Activated T-helper 17 cell treated with anti-CD3 and anti-CD28 coated beads, Interleukin-2, amount 50 U/mL, for 72 hours (primary cell): ENCODE data around the gene AMPD2. TPM values are rescaled to one million over a fixed set of nuclear protein-coding genes. Genes with fewer than 3 reads are reported as not detected.

ENCODE experiments used
- ATAC-seq: fragments of 150-1000 bp; cut with Tn5 transposase; replicated peaks from 2 replicates; pipeline ENCODE4 v1.10.0; 2021; ENCODE audit warnings: mild to moderate bottlenecking, moderate library complexity
- H3K27ac Mint-ChIP-seq: one replicate; pipeline ENCODE4 v1.8.0; 2022; ENCODE audit warnings: mixed read lengths
- H3K27me3 Mint-ChIP-seq: one replicate; pipeline ENCODE4 v1.8.0; 2022; ENCODE audit warnings: mixed read lengths
- H3K36me3 Mint-ChIP-seq: one replicate; pipeline ENCODE4 v1.8.0; 2022; ENCODE audit warnings: low read depth, mild to moderate bottlenecking, mixed read lengths
- H3K4me1 Mint-ChIP-seq: one replicate; pipeline ENCODE4 v1.8.0; 2022; ENCODE audit warnings: mixed read lengths
- H3K4me3 Mint-ChIP-seq: one replicate; pipeline ENCODE4 v1.8.0; 2022; ENCODE audit warnings: mild to moderate bottlenecking, mixed read lengths
- H3K9me3 Mint-ChIP-seq: one replicate; pipeline ENCODE4 v1.8.0; 2022; ENCODE audit warnings: mixed read lengths
- total RNA-seq, 2 donors: library from RNA; stranded (reverse); gene quantifications; one replicate each; pipeline ENCODE4 v1.2.3, GENCODE V29; 2022

Gene AMPD2
- total RNA-seq, 2 donors from 2014 or later = 97.1 to 135 TPM

GRCh38 chr1:109605381-109605780, 14.3 kb upstream of the AMPD2 start:
- Mint-ChIP-seq H3K27ac (no peak overlapping the region), H3K9me3 (no peaks in the 10 kb centered on the region), H3K27me3 (no peaks in the 10 kb centered on the region), H3K4me3 (no peak overlapping the region), H3K4me1 (peaks cover 15% of the 10 kb centered on the region), H3K36me3 (no peaks in the 10 kb centered on the region)
- no peak for ATAC-seq

- Mint-ChIP-seq H3K27ac (no peak overlapping the region), H3K9me3 (no peaks in the 10 kb centered on the region), H3K27me3 (no peaks in the 10 kb centered on the region), H3K4me3 (no peak overlapping the region), H3K36me3 (no peaks in the 10 kb centered on the region), H3K4me1 (no peaks in the 10 kb centered on the region)
- ATAC-seq = no peak
Observed at GRCh38 chr1:109609881-109610280, 9.8 kb upstream of the AMPD2 start.

GRCh38 chr1:109610609-109611307, 8.9 kb upstream of the AMPD2 start:
- Mint-ChIP-seq H3K4me1 (peaks cover 1% of the 10 kb centered on the region), H3K9me3 (no peaks in the 10 kb centered on the region), H3K27ac (no peak overlapping the region), H3K36me3 (no peaks in the 10 kb centered on the region), H3K27me3 (no peaks in the 10 kb centered on the region), H3K4me3 (no peak overlapping the region)
- no peak for ATAC-seq

- H3K36me3 Mint-ChIP-seq = no peaks in the 10 kb centered on the region
- no peak for ATAC-seq
Observed at GRCh38 chr1:109611308-109611990, 8.2 kb upstream of the AMPD2 start.

GRCh38 chr1:109613361-109614147, 6.1 kb upstream of the AMPD2 start:
- no peaks in the 10 kb centered on the region for H3K9me3 Mint-ChIP-seq
- H3K27ac Mint-ChIP-seq = no peak overlapping the region
- no peak overlapping the region for H3K4me3 Mint-ChIP-seq
- no peaks in the 10 kb centered on the region for H3K27me3 Mint-ChIP-seq
- peaks cover 22% of the 10 kb centered on the region for H3K4me1 Mint-ChIP-seq
- ATAC-seq = no peak
- H3K36me3 Mint-ChIP-seq = no peaks in the 10 kb centered on the region

More at GRCh38 chr1:109611308-109611990, 8.2 kb upstream of the AMPD2 start:
- Mint-ChIP-seq H3K27ac (no peak overlapping the region), H3K4me3 (no peak overlapping the region), H3K27me3 (no peaks in the 10 kb centered on the region), H3K4me1 (peaks cover 8% of the 10 kb centered on the region), H3K9me3 (no peaks in the 10 kb centered on the region)

- no peak for ATAC-seq
- Mint-ChIP-seq H3K27me3 (no peaks in the 10 kb centered on the region), H3K4me1 (peaks cover 30% of the 10 kb centered on the region), H3K9me3 (no peaks in the 10 kb centered on the region), H3K4me3 (peak overlapping the region; percentile 58), H3K36me3 (peaks cover 19% of the 10 kb centered on the region), H3K27ac (peak overlapping the region; percentile 77)
Observed at GRCh38 chr1:109615879-109616278, 3.8 kb upstream of the AMPD2 start.

GRCh38 chr1:109616391-109616790, 3.2 kb upstream of the AMPD2 start:
- Mint-ChIP-seq H3K9me3 (no peaks in the 10 kb centered on the region), H3K27ac (peak overlapping the region; percentile 77), H3K36me3 (peaks cover 22% of the 10 kb centered on the region), H3K27me3 (no peaks in the 10 kb centered on the region), H3K4me3 (peak overlapping the region; percentile 58), H3K4me1 (peaks cover 30% of the 10 kb centered on the region)
- ATAC-seq = no peak

- H3K36me3 Mint-ChIP-seq = peaks cover 30% of the 10 kb centered on the region
- peak overlapping the region; percentile 58 for H3K4me3 Mint-ChIP-seq
- H3K4me1 Mint-ChIP-seq = peaks cover 39% of the 10 kb centered on the region
- H3K27me3 Mint-ChIP-seq = no peaks in the 10 kb centered on the region
- peak overlapping the region; percentile 77 for H3K27ac Mint-ChIP-seq
- no peaks in the 10 kb centered on the region for H3K9me3 Mint-ChIP-seq
- peak; percentile 40 for ATAC-seq
Observed at GRCh38 chr1:109617291-109617801, 2.3 kb upstream of the AMPD2 start.

GRCh38 chr1:109618661-109619575, 719 bp upstream of the AMPD2 start:
- H3K9me3 Mint-ChIP-seq = no peaks in the 10 kb centered on the region
- H3K4me1 Mint-ChIP-seq = peaks cover 43% of the 10 kb centered on the region
- ATAC-seq = no peak

GRCh38 chr1:109620401-109620791, 759 bp downstream of the AMPD2 start:
- Mint-ChIP-seq H3K4me3 (peak overlapping the region; percentile 97), H3K36me3 (peaks cover 32% of the 10 kb centered on the region), H3K4me1 (peaks cover 43% of the 10 kb centered on the region), H3K27me3 (no peaks in the 10 kb centered on the region), H3K27ac (peak overlapping the region; percentile 99), H3K9me3 (no peaks in the 10 kb centered on the region)
- ATAC-seq = peak; percentile 2

More at GRCh38 chr1:109618661-109619575, 719 bp upstream of the AMPD2 start:
- H3K27me3 Mint-ChIP-seq = no peaks in the 10 kb centered on the region
- H3K27ac Mint-ChIP-seq = peak overlapping the region; percentile 99
- peaks cover 30% of the 10 kb centered on the region for H3K36me3 Mint-ChIP-seq
- H3K4me3 Mint-ChIP-seq = peak overlapping the region; percentile 97

- H3K4me1 Mint-ChIP-seq = peaks cover 40% of the 10 kb centered on the region
- H3K27me3 Mint-ChIP-seq = no peaks in the 10 kb centered on the region
- peaks cover 36% of the 10 kb centered on the region for H3K36me3 Mint-ChIP-seq
- ATAC-seq = peak; percentile 87
- peak overlapping the region; percentile 99 for H3K27ac Mint-ChIP-seq
- H3K4me3 Mint-ChIP-seq = peak overlapping the region; percentile 97
- no peaks in the 10 kb centered on the region for H3K9me3 Mint-ChIP-seq
Observed at GRCh38 chr1:109620841-109621286, 1.2 kb downstream of the AMPD2 start.

- H3K36me3 Mint-ChIP-seq = peaks cover 43% of the 10 kb centered on the region
- peak; percentile 7 for ATAC-seq
- H3K4me1 Mint-ChIP-seq = peaks cover 34% of the 10 kb centered on the region
- H3K9me3 Mint-ChIP-seq = no peaks in the 10 kb centered on the region
- no peaks in the 10 kb centered on the region for H3K27me3 Mint-ChIP-seq
- peak overlapping the region; percentile 97 for H3K4me3 Mint-ChIP-seq
- H3K27ac Mint-ChIP-seq = peak overlapping the region; percentile 99
Observed at GRCh38 chr1:109621379-109622136, 1.9 kb downstream of the AMPD2 start.
